GM12874 (cell line): Measurements from ENCODE around the gene NCAPG2.

ENCODE experiments used
- CTCF ChIP-seq: IDR thresholded peaks from 2 replicates; pipeline ENCODE4 v1.5.1; 2011; ENCODE audit warnings: low read depth, mild to moderate bottlenecking, control low read depth, low read length, moderate library complexity; ENCODE audit not compliant: insufficient read depth

NCAPG2 gene

GRCh38 chr7:158728911-158729645, 24.5 kb upstream of the NCAPG2 start:
- TF ChIP-seq CTCF, result no peak

GRCh38 chr7:158727690-158728089, 23.1 kb upstream of the NCAPG2 start:
- TF ChIP-seq CTCF, result no peak

GRCh38 chr7:158726277-158726807, 21.7 kb upstream of the NCAPG2 start:
- TF ChIP-seq CTCF, result no peak

GRCh38 chr7:158725506-158725800, 20.8 kb upstream of the NCAPG2 start:
- no peak for TF ChIP-seq CTCF

- TF ChIP-seq CTCF, result no peak
These were observed 20.3 kb upstream of the NCAPG2 start for GRCh38 chr7:158724658-158725505.

GRCh38 chr7:158723714-158724385, 19.2 kb upstream of the NCAPG2 start:
- no peak for TF ChIP-seq CTCF

- TF ChIP-seq CTCF, result no peak
These were observed 18.7 kb upstream of the NCAPG2 start for GRCh38 chr7:158723266-158723665.
